GM12878 (cell line): ENCODE data around the gene KRTAP3-3. TPM values are rescaled to one million over a fixed set of nuclear protein-coding genes. Genes with fewer than 3 reads are reported as not detected.

Source experiments
- ATAC-seq: fragments of 200-7000 bp; cut with Tn5 transposase; 3 replicates; pipeline ENCODE4 v1.9.1; 2020; ENCODE audit warnings: mild to moderate bottlenecking, moderate library complexity
- BruUV-seq: library from RNA; stranded (reverse); fragments of 400-500 nt; replicated peaks from 2 replicates; lab custom pipeline; 2021; lab: Mats Ljungman, UMichigan
- CTCF ChIA-PET: fragments of 300-600 bp; sonication (Branson Sonifier 250); formaldehyde crosslinking; extraction: SDS; loops from one replicate; lab custom pipeline; 2021; ENCODE audit warnings: inconsistent platforms; lab: Yijun Ruan, JAX
- POLR2A ChIA-PET: fragments of 350-600 bp; formaldehyde crosslinking; extraction: SDS; loops from one replicate; lab custom pipeline; 2021; ENCODE audit warnings: inconsistent platforms; lab: Charles Lee
- RAD21 ChIA-PET: fragments of 300-600 bp; sonication (Branson Sonifier 250); formaldehyde crosslinking; loops from one replicate; lab custom pipeline; 2023; ENCODE audit warnings: antibody characterized with exemption; ENCODE audit not compliant: unreplicated experiment; lab: Charles Lee
- SMC1A ChIA-PET: fragments of 300-600 bp; sonication (Branson Sonifier 250); formaldehyde crosslinking; loops from one replicate; lab custom pipeline; 2023; ENCODE audit not compliant: unreplicated experiment, uncharacterized antibody; lab: Charles Lee
- DNase-seq: peaks from one replicate; pipeline ENCODE4 v3.0.0-alpha.2; 2011; ENCODE audit warnings: low read depth, low spot score
- FAIRE-seq: peaks from 3 replicates; lab custom pipeline; 2011; peaks lifted over from hg19 to GRCh38; lab: Jason Lieb, UNC
- H2AFZ ChIP-seq: 2 replicates; pipeline ENCODE4 v1.6.0; 2011; ENCODE audit warnings: low read depth, low read length, control low read depth; ENCODE audit not compliant: control insufficient read depth
- H3K27ac ChIP-seq: 2 replicates; pipeline ENCODE4 v1.5.1; 2011; ENCODE audit warnings: control low read depth; ENCODE audit not compliant: control insufficient read depth, insufficient read depth
- H3K27me3 ChIP-seq, 2 experiments: replicated peaks in 1 of 2; 2 replicates each; pipeline versions ENCODE4 v1.6.0 to v1.6.1; 2011; ENCODE audit warnings: low read length in 1 of 2; ENCODE audit not compliant: control insufficient read depth in 2 of 2, insufficient read depth in 2 of 2
- H3K36me3 ChIP-seq, 2 experiments: 2 replicates each; pipeline ENCODE4 v1.5.1; 2011; ENCODE audit warnings: low read length in 1 of 2; ENCODE audit not compliant: control insufficient read depth in 2 of 2, insufficient read depth in 2 of 2
- H3K4me1 ChIP-seq: 2 replicates; pipeline ENCODE4 v1.6.1; 2011; ENCODE audit warnings: mild to moderate bottlenecking, low read length, moderate library complexity, mixed read lengths; ENCODE audit not compliant: control insufficient read depth, insufficient read depth
- H3K4me2 ChIP-seq: 2 replicates; pipeline ENCODE4 v1.6.0; 2011; ENCODE audit warnings: control low read depth; ENCODE audit not compliant: control insufficient read depth, insufficient read depth
- H3K4me3 ChIP-seq: fragments of 200-600 bp; sonication (generic); 2 replicates; pipeline ENCODE4 v1.5.1; 2016
- H3K79me2 ChIP-seq: 2 replicates; pipeline ENCODE4 v1.6.0; 2011; ENCODE audit warnings: low read length; ENCODE audit not compliant: control insufficient read depth, insufficient read depth
- H3K9ac ChIP-seq: 2 replicates; pipeline ENCODE4 v1.8.0; 2011; ENCODE audit warnings: low read length, control low read depth, mixed read lengths; ENCODE audit not compliant: control insufficient read depth, insufficient read depth
- H3K9me3 ChIP-seq: replicated peaks from 3 replicates; pipeline ENCODE4 v1.5.1; 2011; ENCODE audit warnings: mild to moderate bottlenecking, low read length; ENCODE audit not compliant: control insufficient read depth, insufficient read depth
- H4K20me1 ChIP-seq: 2 replicates; pipeline ENCODE4 v1.6.0; 2011; ENCODE audit not compliant: control insufficient read depth, insufficient read depth
- BCL11A ChIP-seq: IDR thresholded peaks from 2 replicates; pipeline ENCODE4 v1.6.1; 2011; ENCODE audit warnings: low read depth, low read length
- CBX3 ChIP-seq: fragments of 200-600 bp; sonication (generic); IDR thresholded peaks from 2 replicates; pipeline ENCODE4 v1.6.1; 2016; ENCODE audit warnings: low read depth, borderline replicate concordance
- HSF1 ChIP-seq: fragments of 150-350 bp; IDR thresholded peaks from 2 replicates; pipeline ENCODE4 v1.6.1; 2014; ENCODE audit warnings: mild to moderate bottlenecking, low read depth, low read length
- IKZF2 ChIP-seq, 2 experiments: fragments of 450-650 bp; IDR thresholded peaks; 2 replicates each; pipeline ENCODE4 v1.6.1; 2017; ENCODE audit warnings: mild to moderate bottlenecking in 2 of 2, moderate library complexity in 2 of 2
- JUND ChIP-seq: IDR thresholded peaks from 2 replicates; pipeline ENCODE4 v1.6.1; 2012; ENCODE audit warnings: low read depth, mild to moderate bottlenecking, low read length, improper control_type of control experiment, moderate library complexity
- LARP7 ChIP-seq: fragments of 450-650 bp; IDR thresholded peaks from 2 replicates; pipeline ENCODE4 v1.6.1; 2017; ENCODE audit warnings: mild to moderate bottlenecking
- MEF2B ChIP-seq: fragments of 450-650 bp; IDR thresholded peaks from 2 replicates; pipeline ENCODE4 v1.6.1; 2018; ENCODE audit warnings: mild to moderate bottlenecking, moderate library complexity; ENCODE audit not compliant: partially characterized antibody, poor library complexity, severe bottlenecking
- MTA2 ChIP-seq: fragments of 450-650 bp; IDR thresholded peaks from 2 replicates; pipeline ENCODE4 v1.6.1; 2016; ENCODE audit warnings: low read depth, mild to moderate bottlenecking, moderate library complexity
- PML ChIP-seq: IDR thresholded peaks from 2 replicates; pipeline ENCODE4 v1.6.1; 2012; ENCODE audit warnings: low read length, inconsistent platforms
- POU2F2 ChIP-seq: IDR thresholded peaks from 3 replicates; pipeline ENCODE4 v1.6.1; 2011; ENCODE audit warnings: low read depth, mild to moderate bottlenecking, low read length, borderline replicate concordance
- PRDM15 ChIP-seq: fragments of 450-650 bp; formaldehyde crosslinking; IDR thresholded peaks from 2 replicates; pipeline ENCODE4 v1.4.0; 2020; ENCODE audit warnings: mild to moderate bottlenecking, moderate library complexity
- RAD21 ChIP-seq: IDR thresholded peaks from 2 replicates; pipeline ENCODE4 v1.6.1; 2011; ENCODE audit warnings: mild to moderate bottlenecking, low read depth, low read length, moderate library complexity; ENCODE audit not compliant: insufficient read depth
- RBBP5 ChIP-seq: fragments of 200-600 bp; sonication (generic); conservative IDR thresholded peaks from 2 replicates; pipeline ENCODE4 v1.6.1; 2016
- RCOR1 ChIP-seq: conservative IDR thresholded peaks from 2 replicates; pipeline ENCODE4 v1.6.1; 2012; ENCODE audit warnings: low read depth, low read length, improper control_type of control experiment
- SMAD5 ChIP-seq: IDR thresholded peaks from 2 replicates; pipeline ENCODE4 v1.6.1; 2016; ENCODE audit warnings: antibody characterized with exemption, low read depth
- TAF1 ChIP-seq: IDR thresholded peaks from 2 replicates; pipeline ENCODE4 v1.6.1; 2011; ENCODE audit warnings: mild to moderate bottlenecking, low read depth, low read length, borderline replicate concordance
- ZNF274 ChIP-seq: IDR thresholded peaks from one replicate; pipeline ENCODE4 v1.8.0; 2011; ENCODE audit not compliant: insufficient read length, insufficient read depth
- WGBS: methylation state at CpG from one replicate; pipeline ENCODE4 v1.1.6; 2016; ENCODE audit warnings: low lambda C conversion rate; ENCODE audit not compliant: insufficient replicate concordance, insufficient coverage; ENCODE audit errors: missing lambda C conversion rate; 5-methylcytosine and 5-hydroxymethylcytosine counted together
- in situ Hi-C: fragments of 300-500 bp; cut with MboI; formaldehyde crosslinking; loops from 9 replicates; pipeline ENCODE4 v1.14.3; 2018; ENCODE audit warnings: mixed read lengths
- intact Hi-C: fragments of 100-400 bp; cut with micrococcal nuclease; formaldehyde crosslinking; loops from one replicate; pipeline ENCODE4 v1.14.2; 2022; ENCODE audit not compliant: unreplicated experiment
- polyA plus RNA-seq, 11 experiments: library from polyadenylated mRNA; depleted of rRNA in 4 of 11; unstranded in 6 of 11; stranded (reverse) in 5 of 11; fragments of >200 nt; fragmentation: Nextera tagmentation in 4 of 11; fragmentation: Illumina TruSeq in 1 of 11; extraction: Ambion mirVana in 4 of 11; extraction: Trizol in 1 of 11; gene quantifications; 1 replicate in 1 of 11; 2 replicates in 10 of 11; pipeline versions ENCODE4 v1.2.1 to v1.2.3, GENCODE V29; 2011 to 2016; ENCODE audit warnings: inconsistent platforms in 2 of 11, missing spikeins in 2 of 11, low read depth in 1 of 11
- total RNA-seq, 4 experiments: library from RNA; depleted of rRNA in 3 of 4; stranded (reverse); fragments of >200 nt in 3 of 4; fragmentation: Illumina TruSeq in 1 of 4; extraction: Trizol in 1 of 4; gene quantifications; 2 replicates each; pipeline versions ENCODE4 v1.2.1 to v1.2.3, GENCODE V29; 2013 to 2021
- TF ChIP-seq, protein P1 (sequence below): IDR thresholded peaks from 2 replicates; pipeline ENCODE4 v1.6.1; 2011; ENCODE audit warnings: borderline replicate concordance, low read depth, mild to moderate bottlenecking, moderate library complexity, mixed read lengths, low read length; ENCODE audit not compliant: insufficient read depth; ENCODE audit errors: extremely low read length
- TF ChIP-seq, protein P2 (sequence below): fragments of 450-650 bp; conservative IDR thresholded peaks from 2 replicates; pipeline ENCODE4 v1.6.1; 2017; ENCODE audit warnings: mild to moderate bottlenecking, moderate library complexity

The KRTAP3-3 gene
- total and polyA plus RNA-seq, 10 of the 15 experiments (the other 5 are each of a cell fraction or from before 2014, with no cell fraction given): not detected

DNA sequence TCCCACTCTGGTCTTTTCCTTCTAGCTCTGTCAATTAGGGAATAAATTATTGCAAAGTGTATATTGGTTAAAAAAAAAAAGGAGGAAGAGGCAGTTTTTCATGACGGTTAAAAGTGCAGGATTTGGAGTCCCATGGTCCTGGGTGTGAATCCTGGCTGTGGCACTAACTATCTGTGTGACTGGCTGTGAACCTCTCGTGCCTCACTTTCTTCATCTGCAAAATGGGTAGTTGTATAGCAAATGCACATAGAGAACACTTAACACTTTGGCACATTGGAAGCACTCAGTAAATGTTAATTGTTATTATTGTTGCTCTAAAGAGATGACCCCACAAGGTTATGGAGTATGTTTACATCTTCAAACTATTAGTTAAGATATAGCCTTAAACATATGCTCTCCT is 46.0 kb downstream of the KRTAP3-3 start:
- H3K79me2 ChIP-seq: no peaks in the 10 kb centered on the region
- ChIA-PET RAD21 (no interaction called here), SMC1A (no interaction called here), CTCF (interaction anchor here (1.7 kb wide), 1 partner anchor 16 kb away, joined by 7 read pairs; no protein-coding TSS in a partner anchor), POLR2A (no interaction called here)
- no peaks in the 10 kb centered on the region for H3K9me3 ChIP-seq
- no peak overlapping the region for H3K9ac ChIP-seq
- 0% methylated on average over 2 of the region's 2 CpGs for WGBS
- no peak for DNase-seq
- in situ Hi-C loops: no loop called here
- ATAC-seq: no peak
- no peak for FAIRE-seq
- no peak overlapping the region for H2AFZ ChIP-seq
- no peaks in the 10 kb centered on the region for H3K36me3 ChIP-seq
- no peak for TF ChIP-seq ZNF274
- TF ChIP-seq, protein P1, sequence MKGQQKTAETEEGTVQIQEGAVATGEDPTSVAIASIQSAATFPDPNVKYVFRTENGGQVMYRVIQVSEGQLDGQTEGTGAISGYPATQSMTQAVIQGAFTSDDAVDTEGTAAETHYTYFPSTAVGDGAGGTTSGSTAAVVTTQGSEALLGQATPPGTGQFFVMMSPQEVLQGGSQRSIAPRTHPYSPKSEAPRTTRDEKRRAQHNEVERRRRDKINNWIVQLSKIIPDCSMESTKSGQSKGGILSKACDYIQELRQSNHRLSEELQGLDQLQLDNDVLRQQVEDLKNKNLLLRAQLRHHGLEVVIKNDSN: no peak
- TF ChIP-seq MTA2: no peak
- TF ChIP-seq, protein P2, sequence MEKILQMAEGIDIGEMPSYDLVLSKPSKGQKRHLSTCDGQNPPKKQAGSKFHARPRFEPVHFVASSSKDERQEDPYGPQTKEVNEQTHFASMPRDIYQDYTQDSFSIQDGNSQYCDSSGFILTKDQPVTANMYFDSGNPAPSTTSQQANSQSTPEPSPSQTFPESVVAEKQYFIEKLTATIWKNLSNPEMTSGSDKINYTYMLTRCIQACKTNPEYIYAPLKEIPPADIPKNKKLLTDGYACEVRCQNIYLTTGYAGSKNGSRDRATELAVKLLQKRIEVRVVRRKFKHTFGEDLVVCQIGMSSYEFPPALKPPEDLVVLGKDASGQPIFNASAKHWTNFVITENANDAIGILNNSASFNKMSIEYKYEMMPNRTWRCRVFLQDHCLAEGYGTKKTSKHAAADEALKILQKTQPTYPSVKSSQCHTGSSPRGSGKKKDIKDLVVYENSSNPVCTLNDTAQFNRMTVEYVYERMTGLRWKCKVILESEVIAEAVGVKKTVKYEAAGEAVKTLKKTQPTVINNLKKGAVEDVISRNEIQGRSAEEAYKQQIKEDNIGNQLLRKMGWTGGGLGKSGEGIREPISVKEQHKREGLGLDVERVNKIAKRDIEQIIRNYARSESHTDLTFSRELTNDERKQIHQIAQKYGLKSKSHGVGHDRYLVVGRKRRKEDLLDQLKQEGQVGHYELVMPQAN: no peak
- no peak for TF ChIP-seq TAF1
- no peak for TF ChIP-seq RBBP5
- no peak for TF ChIP-seq RAD21
- no peak for TF ChIP-seq BCL11A
- no peak for TF ChIP-seq PML
- no peak for TF ChIP-seq RCOR1
- no peak for TF ChIP-seq HSF1
- TF ChIP-seq JUND: no peak
- TF ChIP-seq LARP7: no peak
- no peak for TF ChIP-seq SMAD5
- TF ChIP-seq CBX3: no peak
- TF ChIP-seq POU2F2: no peak
- TF ChIP-seq PRDM15 (CRISPR knock-in tag): no peak
- no peak for TF ChIP-seq IKZF2 (IDR thresholded peaks at IDR 0.05)
- no peak for TF ChIP-seq MEF2B
- no peak overlapping the region for H3K4me3 ChIP-seq
- no peak overlapping the region for H3K27ac ChIP-seq
- no peaks in the 10 kb centered on the region for H4K20me1 ChIP-seq
- H3K27me3 ChIP-seq: no peaks in the 10 kb centered on the region
- intact Hi-C loops: no loop called here
- BruUV-seq: no TSS peak
- H3K4me2 ChIP-seq: no peak overlapping the region
- no peaks in the 10 kb centered on the region for H3K4me1 ChIP-seq
